HEK293 (cell line): ENCODE data around the gene EVI5.

ENCODE experiments used
- CTCF ChIA-PET: fragments of 350-600 bp; formaldehyde crosslinking; extraction: SDS; loops from one replicate; lab custom pipeline; 2021; ENCODE audit warnings: antibody characterized with exemption; lab: Yijun Ruan, JAX
- POLR2A ChIA-PET: fragments of 300-600 bp; formaldehyde crosslinking; extraction: SDS; loops from one replicate; lab custom pipeline; 2020; ENCODE audit warnings: antibody characterized with exemption, inconsistent platforms; lab: Yijun Ruan, JAX
- H3K27ac ChIP-seq: fragments of 200-500 bp; sonication (Bioruptor generic); 2 replicates; pipeline ENCODE4 v1.5.1; 2014; ENCODE audit warnings: low read depth, low read length, control low read depth, inconsistent platforms; ENCODE audit errors: extremely low read depth
- H3K36me3 ChIP-seq, 2 experiments: fragments of 200-500 bp in 1 of 2; sonication (Bioruptor generic) in 1 of 2; 1 replicate in 1 of 2; 2 replicates in 1 of 2; pipeline ENCODE4 v1.5.1; 2014 to 2017; ENCODE audit warnings: inconsistent platforms in 2 of 2, low read length in 2 of 2; ENCODE audit not compliant: control insufficient read depth in 2 of 2, insufficient read depth in 1 of 2
- H3K4me1 ChIP-seq: fragments of 200-500 bp; sonication (Bioruptor generic); 2 replicates; pipeline ENCODE4 v1.5.1; 2014; ENCODE audit warnings: mild to moderate bottlenecking, low read length, inconsistent platforms; ENCODE audit not compliant: control insufficient read depth, insufficient read depth
- H3K4me3 ChIP-seq: 2 replicates; pipeline ENCODE4 v1.5.1; 2011; ENCODE audit warnings: low read depth, mild to moderate bottlenecking, control low read depth, low read length, moderate library complexity
- H3K9me3 ChIP-seq: fragments of 200-500 bp; sonication (Bioruptor generic); 2 replicates; pipeline ENCODE4 v1.5.1; 2014; ENCODE audit warnings: low read depth, low read length, inconsistent platforms; ENCODE audit not compliant: control insufficient read depth, insufficient read depth
- BCL11A ChIP-seq: fragments of 450-650 bp; formaldehyde crosslinking; IDR thresholded peaks from 2 replicates; pipeline ENCODE4 v1.5.1; 2016; ENCODE audit warnings: low read depth, missing biosample characterization, missing genetic modification characterization
- HOXA7 ChIP-seq: sonication (generic); formaldehyde crosslinking; IDR thresholded peaks from 2 replicates; pipeline ENCODE4 v1.8.1; 2022; ENCODE audit warnings: missing genetic modification reagents, borderline replicate concordance
- HOXD13 ChIP-seq: sonication (generic); formaldehyde crosslinking; IDR thresholded peaks from 2 replicates; pipeline ENCODE4 v1.8.0; 2022; ENCODE audit warnings: missing genetic modification reagents, borderline replicate concordance
- KLF7 ChIP-seq: fragments of 450-650 bp; formaldehyde crosslinking; IDR thresholded peaks from 2 replicates; pipeline ENCODE4 v1.5.1; 2016; ENCODE audit warnings: missing biosample characterization, missing genetic modification characterization, borderline replicate concordance
- SP7 ChIP-seq: fragments of 450-650 bp; formaldehyde crosslinking; IDR thresholded peaks from 2 replicates; pipeline ENCODE4 v1.5.1; 2016; ENCODE audit warnings: missing biosample characterization, missing genetic modification characterization
- ZBTB20 ChIP-seq: fragments of 450-650 bp; formaldehyde crosslinking; IDR thresholded peaks from 2 replicates; pipeline ENCODE4 v1.5.1; 2016; ENCODE audit warnings: missing biosample characterization, missing genetic modification characterization
- ZBTB48 ChIP-seq: fragments of 450-650 bp; formaldehyde crosslinking; IDR thresholded peaks from 2 replicates; pipeline ENCODE4 v1.5.1; 2016; ENCODE audit warnings: missing biosample characterization, missing genetic modification characterization
- ZBTB8A ChIP-seq: fragments of 450-650 bp; formaldehyde crosslinking; IDR thresholded peaks from 2 replicates; pipeline ENCODE4 v1.5.1; 2016; ENCODE audit warnings: missing biosample characterization, missing genetic modification characterization
- ZFHX2 ChIP-seq: fragments of 450-650 bp; formaldehyde crosslinking; conservative IDR thresholded peaks from 2 replicates; pipeline ENCODE4 v1.5.1; 2016; ENCODE audit warnings: missing biosample characterization, missing genetic modification characterization
- ZNF544 ChIP-seq: fragments of 450-650 bp; formaldehyde crosslinking; IDR thresholded peaks from 2 replicates; pipeline ENCODE4 v1.5.0; 2017; ENCODE audit warnings: missing biosample characterization, missing genetic modification characterization
- ZNF670 ChIP-seq: fragments of 450-650 bp; formaldehyde crosslinking; IDR thresholded peaks from 2 replicates; pipeline ENCODE4 v1.5.1; 2016; ENCODE audit warnings: missing biosample characterization, missing genetic modification characterization, low read depth
- ZNF701 ChIP-seq: fragments of 450-650 bp; formaldehyde crosslinking; IDR thresholded peaks from 2 replicates; pipeline ENCODE4 v1.5.1; 2016; ENCODE audit warnings: missing biosample characterization, missing genetic modification characterization
- ZNF768 ChIP-seq: fragments of 450-650 bp; formaldehyde crosslinking; IDR thresholded peaks from 2 replicates; pipeline ENCODE4 v1.5.1; 2018; ENCODE audit warnings: missing biosample characterization, mild to moderate bottlenecking, missing genetic modification characterization
- ZNF785 ChIP-seq: fragments of 450-650 bp; formaldehyde crosslinking; IDR thresholded peaks from 2 replicates; pipeline ENCODE4 v1.5.1; 2016; ENCODE audit warnings: missing biosample characterization, missing genetic modification characterization
- ZXDB ChIP-seq: fragments of 450-650 bp; formaldehyde crosslinking; IDR thresholded peaks from 2 replicates; pipeline ENCODE4 v1.5.1; 2016; ENCODE audit warnings: missing biosample characterization, missing genetic modification characterization
- TF ChIP-seq, protein P1 (sequence below): fragments of 450-650 bp; formaldehyde crosslinking; IDR thresholded peaks from 2 replicates; pipeline ENCODE4 v1.5.1; 2016; ENCODE audit warnings: missing biosample characterization, missing genetic modification characterization
- TF ChIP-seq, protein P2 (sequence below): fragments of 450-650 bp; formaldehyde crosslinking; IDR thresholded peaks from 2 replicates; pipeline ENCODE4 v1.5.1; 2017; ENCODE audit warnings: missing biosample characterization, mild to moderate bottlenecking, missing genetic modification characterization, moderate library complexity
- TF ChIP-seq, protein P3 (sequence below): fragments of 450-650 bp; formaldehyde crosslinking; IDR thresholded peaks from 2 replicates; pipeline ENCODE4 v1.5.1; 2016; ENCODE audit warnings: missing biosample characterization, missing genetic modification characterization
- TF ChIP-seq, protein P4 (sequence below): fragments of 450-650 bp; formaldehyde crosslinking; IDR thresholded peaks from 2 replicates; pipeline ENCODE4 v1.5.0; 2017; ENCODE audit warnings: missing biosample characterization, missing genetic modification characterization, borderline replicate concordance
- TF ChIP-seq, protein P5 (sequence below): fragments of 450-650 bp; formaldehyde crosslinking; IDR thresholded peaks from 2 replicates; pipeline ENCODE4 v1.5.1; 2016; ENCODE audit warnings: missing biosample characterization, missing genetic modification characterization

Gene EVI5

GRCh38 chr1:92790867-92791266 is 6.0 kb upstream of the EVI5 start (continued):
- TF ChIP-seq ZBTB20 (no peak), SP7 (tag by site-specific recombination) (no peak), ZBTB8A (tag by site-specific recombination) (no peak), ZNF701 (no peak), ZXDB (tag by site-specific recombination) (no peak)

DNA sequence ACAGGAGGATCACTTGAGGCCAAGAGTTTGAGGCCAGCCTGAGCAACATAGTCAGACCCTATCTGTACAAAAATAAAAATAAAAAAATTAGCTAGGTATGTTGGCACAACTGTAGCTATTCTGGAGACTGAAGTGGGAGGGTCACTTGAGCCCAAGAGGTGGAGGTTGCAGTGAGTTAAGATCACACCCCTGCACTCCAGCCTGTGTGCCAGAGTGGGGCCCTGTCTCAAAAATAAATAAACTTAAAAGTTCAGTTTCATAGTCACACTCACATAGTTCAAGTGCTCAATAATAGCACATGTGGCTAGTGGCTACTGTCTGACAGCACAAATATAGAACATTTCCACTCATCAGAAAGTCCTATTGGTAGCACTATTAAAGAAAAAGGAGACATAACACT is 5.2 kb upstream of the EVI5 start:
- no peaks in the 10 kb centered on the region for H3K9me3 ChIP-seq
- TF ChIP-seq ZNF701 (no peak), ZBTB48 (tag by site-specific recombination) (no peak), ZNF670 (no peak), ZNF768 (tag by site-specific recombination) (no peak), BCL11A (tag by site-specific recombination) (no peak), KLF7 (tag by site-specific recombination) (no peak), HOXA7 (CRISPR knock-in tag) (no peak), ZFHX2 (tag by site-specific recombination) (no peak), ZNF544 (tag by site-specific recombination) (no peak), HOXD13 (CRISPR knock-in tag) (no peak), ZNF785 (tag by site-specific recombination) (no peak)
- TF ChIP-seq, protein P1, sequence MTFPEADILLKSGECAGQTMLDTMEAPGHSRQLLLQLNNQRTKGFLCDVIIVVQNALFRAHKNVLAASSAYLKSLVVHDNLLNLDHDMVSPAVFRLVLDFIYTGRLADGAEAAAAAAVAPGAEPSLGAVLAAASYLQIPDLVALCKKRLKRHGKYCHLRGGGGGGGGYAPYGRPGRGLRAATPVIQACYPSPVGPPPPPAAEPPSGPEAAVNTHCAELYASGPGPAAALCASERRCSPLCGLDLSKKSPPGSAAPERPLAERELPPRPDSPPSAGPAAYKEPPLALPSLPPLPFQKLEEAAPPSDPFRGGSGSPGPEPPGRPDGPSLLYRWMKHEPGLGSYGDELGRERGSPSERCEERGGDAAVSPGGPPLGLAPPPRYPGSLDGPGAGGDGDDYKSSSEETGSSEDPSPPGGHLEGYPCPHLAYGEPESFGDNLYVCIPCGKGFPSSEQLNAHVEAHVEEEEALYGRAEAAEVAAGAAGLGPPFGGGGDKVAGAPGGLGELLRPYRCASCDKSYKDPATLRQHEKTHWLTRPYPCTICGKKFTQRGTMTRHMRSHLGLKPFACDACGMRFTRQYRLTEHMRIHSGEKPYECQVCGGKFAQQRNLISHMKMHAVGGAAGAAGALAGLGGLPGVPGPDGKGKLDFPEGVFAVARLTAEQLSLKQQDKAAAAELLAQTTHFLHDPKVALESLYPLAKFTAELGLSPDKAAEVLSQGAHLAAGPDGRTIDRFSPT: no peak
- TF ChIP-seq, protein P2, sequence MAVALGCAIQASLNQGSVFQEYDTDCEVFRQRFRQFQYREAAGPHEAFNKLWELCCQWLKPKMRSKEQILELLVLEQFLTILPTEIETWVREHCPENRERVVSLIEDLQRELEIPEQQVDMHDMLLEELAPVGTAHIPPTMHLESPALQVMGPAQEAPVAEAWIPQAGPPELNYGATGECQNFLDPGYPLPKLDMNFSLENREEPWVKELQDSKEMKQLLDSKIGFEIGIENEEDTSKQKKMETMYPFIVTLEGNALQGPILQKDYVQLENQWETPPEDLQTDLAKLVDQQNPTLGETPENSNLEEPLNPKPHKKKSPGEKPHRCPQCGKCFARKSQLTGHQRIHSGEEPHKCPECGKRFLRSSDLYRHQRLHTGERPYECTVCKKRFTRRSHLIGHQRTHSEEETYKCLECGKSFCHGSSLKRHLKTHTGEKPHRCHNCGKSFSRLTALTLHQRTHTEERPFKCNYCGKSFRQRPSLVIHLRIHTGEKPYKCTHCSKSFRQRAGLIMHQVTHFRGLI (tag by site-specific recombination): no peak
- TF ChIP-seq, protein P3, sequence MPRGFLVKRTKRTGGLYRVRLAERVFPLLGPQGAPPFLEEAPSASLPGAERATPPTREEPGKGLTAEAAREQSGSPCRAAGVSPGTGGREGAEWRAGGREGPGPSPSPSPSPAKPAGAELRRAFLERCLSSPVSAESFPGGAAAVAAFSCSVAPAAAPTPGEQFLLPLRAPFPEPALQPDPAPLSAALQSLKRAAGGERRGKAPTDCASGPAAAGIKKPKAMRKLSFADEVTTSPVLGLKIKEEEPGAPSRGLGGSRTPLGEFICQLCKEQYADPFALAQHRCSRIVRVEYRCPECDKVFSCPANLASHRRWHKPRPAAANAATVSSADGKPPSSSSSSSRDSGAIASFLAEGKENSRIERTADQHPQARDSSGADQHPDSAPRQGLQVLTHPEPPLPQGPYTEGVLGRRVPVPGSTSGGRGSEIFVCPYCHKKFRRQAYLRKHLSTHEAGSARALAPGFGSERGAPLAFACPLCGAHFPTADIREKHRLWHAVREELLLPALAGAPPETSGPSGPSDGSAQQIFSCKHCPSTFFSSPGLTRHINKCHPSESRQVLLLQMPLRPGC (tag by site-specific recombination): no peak
- TF ChIP-seq, protein P4, sequence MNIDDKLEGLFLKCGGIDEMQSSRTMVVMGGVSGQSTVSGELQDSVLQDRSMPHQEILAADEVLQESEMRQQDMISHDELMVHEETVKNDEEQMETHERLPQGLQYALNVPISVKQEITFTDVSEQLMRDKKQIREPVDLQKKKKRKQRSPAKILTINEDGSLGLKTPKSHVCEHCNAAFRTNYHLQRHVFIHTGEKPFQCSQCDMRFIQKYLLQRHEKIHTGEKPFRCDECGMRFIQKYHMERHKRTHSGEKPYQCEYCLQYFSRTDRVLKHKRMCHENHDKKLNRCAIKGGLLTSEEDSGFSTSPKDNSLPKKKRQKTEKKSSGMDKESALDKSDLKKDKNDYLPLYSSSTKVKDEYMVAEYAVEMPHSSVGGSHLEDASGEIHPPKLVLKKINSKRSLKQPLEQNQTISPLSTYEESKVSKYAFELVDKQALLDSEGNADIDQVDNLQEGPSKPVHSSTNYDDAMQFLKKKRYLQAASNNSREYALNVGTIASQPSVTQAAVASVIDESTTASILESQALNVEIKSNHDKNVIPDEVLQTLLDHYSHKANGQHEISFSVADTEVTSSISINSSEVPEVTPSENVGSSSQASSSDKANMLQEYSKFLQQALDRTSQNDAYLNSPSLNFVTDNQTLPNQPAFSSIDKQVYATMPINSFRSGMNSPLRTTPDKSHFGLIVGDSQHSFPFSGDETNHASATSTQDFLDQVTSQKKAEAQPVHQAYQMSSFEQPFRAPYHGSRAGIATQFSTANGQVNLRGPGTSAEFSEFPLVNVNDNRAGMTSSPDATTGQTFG (tag by site-specific recombination): no peak
- TF ChIP-seq, protein P5, sequence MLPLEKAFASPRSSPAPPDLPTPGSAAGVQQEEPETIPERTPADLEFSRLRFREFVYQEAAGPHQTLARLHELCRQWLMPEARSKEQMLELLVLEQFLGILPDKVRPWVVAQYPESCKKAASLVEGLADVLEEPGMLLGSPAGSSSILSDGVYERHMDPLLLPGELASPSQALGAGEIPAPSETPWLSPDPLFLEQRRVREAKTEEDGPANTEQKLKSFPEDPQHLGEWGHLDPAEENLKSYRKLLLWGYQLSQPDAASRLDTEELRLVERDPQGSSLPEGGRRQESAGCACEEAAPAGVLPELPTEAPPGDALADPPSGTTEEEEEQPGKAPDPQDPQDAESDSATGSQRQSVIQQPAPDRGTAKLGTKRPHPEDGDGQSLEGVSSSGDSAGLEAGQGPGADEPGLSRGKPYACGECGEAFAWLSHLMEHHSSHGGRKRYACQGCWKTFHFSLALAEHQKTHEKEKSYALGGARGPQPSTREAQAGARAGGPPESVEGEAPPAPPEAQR: no peak
- TF ChIP-seq, all 188 proteins: peak for 0
- no peak overlapping the region for H3K4me3 ChIP-seq
- no peak overlapping the region for H3K27ac ChIP-seq
- POLR2A ChIA-PET: interaction anchor here (0.7 kb wide), 1 partner anchor 497 kb away, joined by 5 read pairs; no protein-coding TSS in a partner anchor
- CTCF ChIA-PET: interaction anchor here (0.6 kb wide), 1 partner anchor 27 kb away, joined by 3 read pairs; no protein-coding TSS in a partner anchor
- H3K36me3 ChIP-seq: no peaks in the 10 kb centered on the region
- H3K4me1 ChIP-seq: peaks cover 5% of the 10 kb centered on the region
